Spleen (tissue), 7 donors: ENCODE results near the gene PARVB.

Source experiments
- POLR2A ChIP-seq, 3 donors: fragments of 450-650 bp; IDR thresholded peaks; one replicate each; pipeline ENCODE4 v1.5.1; 2017; ENCODE audit warnings: antibody characterized with exemption in 3 of 3, mild to moderate bottlenecking in 1 of 3
- POLR2AphosphoS5 ChIP-seq, 3 donors: sonication (generic); formaldehyde crosslinking; IDR thresholded peaks; one replicate each; pipeline ENCODE4 v1.5.1; 2017; ENCODE audit warnings: antibody characterized with exemption in 3 of 3
- TF ChIP-seq, protein P1 (sequence below), 11 experiments: fragments of 200-600 bp in 7 of 11; fragments of 450-650 bp in 4 of 11; sonication (generic) in 4 of 11; IDR thresholded peaks in 8 of 11; conservative IDR thresholded peaks in 3 of 11; 1 replicate in 7 of 11; 2 replicates in 4 of 11; pipeline versions ENCODE4 v1.4.0 to v1.8.0; 2016 to 2021; ENCODE audit warnings: antibody characterized with exemption in 11 of 11, inconsistent platforms in 4 of 11, mild to moderate bottlenecking in 1 of 11
- donor health status: DM: no; HTN: no; CAD: no; lungs with moderate emphysema.
- donor health status: DM: no; HTN: no; CAD: no.
- donor health status: DM: no; HTN: no; CAD: no.

DNA sequence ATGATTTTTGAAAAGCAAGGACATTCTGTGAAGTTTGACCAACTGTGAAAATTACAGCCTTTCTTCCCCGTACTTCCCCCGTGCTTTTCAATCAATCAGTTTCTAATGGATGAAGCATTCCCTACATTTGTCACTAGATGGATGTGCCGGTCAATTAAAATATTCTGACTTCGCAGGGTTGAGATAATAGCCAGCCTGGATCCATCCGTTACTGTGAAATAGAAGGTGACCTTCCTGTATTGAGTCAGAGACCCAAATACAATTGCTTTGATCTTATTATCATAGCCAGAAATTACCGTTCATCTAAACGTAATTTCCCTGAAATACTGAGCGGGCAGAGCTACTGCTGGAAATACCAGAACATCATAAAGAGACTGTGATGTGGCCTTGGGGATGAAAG is 21.1 kb upstream of the PARVB start:
- TF ChIP-seq, protein P1, sequence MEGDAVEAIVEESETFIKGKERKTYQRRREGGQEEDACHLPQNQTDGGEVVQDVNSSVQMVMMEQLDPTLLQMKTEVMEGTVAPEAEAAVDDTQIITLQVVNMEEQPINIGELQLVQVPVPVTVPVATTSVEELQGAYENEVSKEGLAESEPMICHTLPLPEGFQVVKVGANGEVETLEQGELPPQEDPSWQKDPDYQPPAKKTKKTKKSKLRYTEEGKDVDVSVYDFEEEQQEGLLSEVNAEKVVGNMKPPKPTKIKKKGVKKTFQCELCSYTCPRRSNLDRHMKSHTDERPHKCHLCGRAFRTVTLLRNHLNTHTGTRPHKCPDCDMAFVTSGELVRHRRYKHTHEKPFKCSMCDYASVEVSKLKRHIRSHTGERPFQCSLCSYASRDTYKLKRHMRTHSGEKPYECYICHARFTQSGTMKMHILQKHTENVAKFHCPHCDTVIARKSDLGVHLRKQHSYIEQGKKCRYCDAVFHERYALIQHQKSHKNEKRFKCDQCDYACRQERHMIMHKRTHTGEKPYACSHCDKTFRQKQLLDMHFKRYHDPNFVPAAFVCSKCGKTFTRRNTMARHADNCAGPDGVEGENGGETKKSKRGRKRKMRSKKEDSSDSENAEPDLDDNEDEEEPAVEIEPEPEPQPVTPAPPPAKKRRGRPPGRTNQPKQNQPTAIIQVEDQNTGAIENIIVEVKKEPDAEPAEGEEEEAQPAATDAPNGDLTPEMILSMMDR (IDR thresholded peaks at IDR 0.05 in 8 of 11, conservative IDR thresholded peaks at IDR 0.05 in 3 of 11), result no peak
- TF ChIP-seq POLR2A (IDR thresholded peaks at IDR 0.05) (no peak), POLR2AphosphoS5 (IDR thresholded peaks at IDR 0.05) (no peak)
